HCT116 (cell line): ENCODE measurements around the gene PCDHGA1. TPM values are rescaled to one million over a fixed set of nuclear protein-coding genes. Genes with fewer than 3 reads are reported as not detected.

Source experiments
- ATAC-seq: fragments of 200-7000 bp; cut with Tn5 transposase; 2 replicates; pipeline ENCODE4 v1.9.1; 2020; ENCODE audit warnings: mild to moderate bottlenecking, moderate library complexity
- BruUV-seq: library from RNA; stranded (reverse); fragments of 400-500 nt; replicated peaks from 2 replicates; lab custom pipeline; 2021; lab: Mats Ljungman, UMichigan
- CTCF ChIA-PET: fragments of 300-600 bp; sonication (Branson Sonifier 250); formaldehyde crosslinking; loops from one replicate; lab custom pipeline; 2021; ENCODE audit warnings: antibody characterized with exemption; lab: Charles Lee
- POLR2A ChIA-PET: fragments of 300-600, 350-600 bp; sonication (Branson Sonifier 250); formaldehyde crosslinking; loops from one replicate; lab custom pipeline; 2021; ENCODE audit warnings: antibody characterized with exemption; lab: Charles Lee
- RAD21 ChIA-PET, 2 experiments: fragments of 300-600 bp; sonication (Branson Sonifier 250); formaldehyde crosslinking; loops; one replicate each; lab custom pipeline; 2023; ENCODE audit warnings: low total read pairs in 2 of 2; ENCODE audit not compliant: uncharacterized antibody in 2 of 2, unreplicated experiment in 2 of 2, low non-redundant PET in 1 of 2; lab: Charles Lee
- DNase-seq: peaks from one replicate; pipeline ENCODE4 v3.0.0-alpha.2; 2010; ENCODE audit warnings: low read depth, low spot score
- H2AFZ ChIP-seq: fragments of 200-600 bp; shearing (Covaris generic), sonication (generic); 2 replicates; pipeline ENCODE4 v1.6.1; 2017; ENCODE audit warnings: low read depth, mixed run types, mixed read lengths, antibody characterized with exemption, low read length; ENCODE audit not compliant: poor library complexity, severe bottlenecking
- H3K27ac ChIP-seq: 2 replicates; pipeline ENCODE4 v1.5.1; 2012; ENCODE audit warnings: low read depth, low read length
- H3K27me3 ChIP-seq: fragments of 200-600 bp; sonication (generic); 2 replicates; pipeline ENCODE4 v1.6.1; 2016; ENCODE audit warnings: mixed run types, low read length, mixed read lengths; ENCODE audit not compliant: insufficient read depth
- H3K36me3 ChIP-seq, 2 experiments: fragments of 200-500 bp in 1 of 2; fragments of 200-600 bp in 1 of 2; sonication (Bioruptor generic) in 1 of 2; sonication (generic) in 1 of 2; 2 replicates each; pipeline versions ENCODE4 v1.5.1 to v1.6.1; 2014 to 2016; ENCODE audit warnings: low read length in 2 of 2, inconsistent platforms in 1 of 2, mixed read lengths in 1 of 2, mixed run types in 1 of 2; ENCODE audit not compliant: insufficient read depth in 2 of 2, control insufficient read depth in 1 of 2
- H3K4me1 ChIP-seq, 2 experiments: fragments of 200-600 bp in 1 of 2; sonication (generic) in 1 of 2; 2 replicates each; pipeline versions ENCODE4 v1.5.1 to v1.6.1; 2012 to 2017; ENCODE audit warnings: low read length in 2 of 2, inconsistent platforms in 1 of 2, mild to moderate bottlenecking in 1 of 2, mixed read lengths in 1 of 2, mixed run types in 1 of 2, moderate library complexity in 1 of 2; ENCODE audit not compliant: insufficient read depth in 2 of 2, control insufficient read depth in 1 of 2
- H3K4me2 ChIP-seq: fragments of 200-600 bp; sonication (generic); 2 replicates; pipeline ENCODE4 v1.6.1; 2017; ENCODE audit warnings: mixed run types, low read length, mixed read lengths
- H3K4me3 ChIP-seq, 2 experiments: fragments of 200-600 bp in 1 of 2; sonication (generic) in 1 of 2; replicated peaks in 1 of 2; 2 replicates each; pipeline ENCODE4 v1.5.1; 2011 to 2016; ENCODE audit warnings: low read length in 2 of 2, control low read depth in 1 of 2, low read depth in 1 of 2, mild to moderate bottlenecking in 1 of 2, mixed read lengths in 1 of 2, mixed run types in 1 of 2
- H3K79me2 ChIP-seq: fragments of 200-600 bp; sonication (generic); 2 replicates; pipeline ENCODE4 v1.6.1; 2017; ENCODE audit warnings: mild to moderate bottlenecking, mixed run types, low read length, moderate library complexity, mixed read lengths; ENCODE audit not compliant: insufficient read depth
- H3K9ac ChIP-seq: fragments of 200-600 bp; sonication (generic); 2 replicates; pipeline ENCODE4 v1.6.1; 2016; ENCODE audit warnings: low read length, mixed read lengths
- H3K9me2 ChIP-seq: fragments of 200-600 bp; sonication (generic), shearing (Covaris generic); 2 replicates; pipeline ENCODE4 v1.6.1; 2017; ENCODE audit warnings: mixed run types, mild to moderate bottlenecking, moderate library complexity; ENCODE audit not compliant: insufficient read depth
- H3K9me3 ChIP-seq, 2 experiments: fragments of 200-500 bp in 1 of 2; fragments of 200-600 bp in 1 of 2; sonication (Bioruptor generic) in 1 of 2; sonication (generic) in 1 of 2; 2 replicates each; pipeline ENCODE4 v1.6.1; 2014 to 2017; ENCODE audit warnings: low read length in 2 of 2, mixed read lengths in 2 of 2, inconsistent platforms in 1 of 2, low read depth in 1 of 2, mild to moderate bottlenecking in 1 of 2, mixed run types in 1 of 2, moderate library complexity in 1 of 2; ENCODE audit not compliant: control insufficient read depth in 1 of 2, insufficient read depth in 1 of 2
- H4K20me1 ChIP-seq: fragments of 200-600 bp; sonication (generic), shearing (Covaris generic); 2 replicates; pipeline ENCODE4 v1.6.1; 2017; ENCODE audit warnings: mixed run types, mild to moderate bottlenecking, moderate library complexity; ENCODE audit not compliant: insufficient read depth
- ATF3 ChIP-seq: IDR thresholded peaks from 2 replicates; pipeline ENCODE4 v1.6.1; 2012
- CBX3 ChIP-seq: IDR thresholded peaks from 2 replicates; pipeline ENCODE4 v1.6.1; 2012; ENCODE audit warnings: low read depth
- CEBPB ChIP-seq: IDR thresholded peaks from 2 replicates; pipeline ENCODE4 v1.6.1; 2012; ENCODE audit warnings: low read depth
- CTCF ChIP-seq, 3 experiments: fragments of 200-600 bp in 1 of 3; sonication (generic) in 1 of 3; IDR thresholded peaks in 2 of 3; conservative IDR thresholded peaks in 1 of 3; 2 replicates each; pipeline ENCODE4 v1.5.1; 2012 to 2017; ENCODE audit warnings: low read depth in 2 of 3, low read length in 2 of 3, antibody characterized with exemption in 1 of 3, borderline replicate concordance in 1 of 3, control low read depth in 1 of 3, mild to moderate bottlenecking in 1 of 3, mixed read lengths in 1 of 3, mixed run types in 1 of 3, moderate library complexity in 1 of 3; ENCODE audit not compliant: insufficient read depth in 1 of 3
- EGR1 ChIP-seq: IDR thresholded peaks from 2 replicates; pipeline ENCODE4 v1.6.1; 2012; ENCODE audit warnings: low read depth
- FOSL1 ChIP-seq: IDR thresholded peaks from 2 replicates; pipeline ENCODE4 v1.6.1; 2012; ENCODE audit warnings: low read depth
- JUND ChIP-seq: IDR thresholded peaks from 2 replicates; pipeline ENCODE4 v1.6.1; 2012
- MAX ChIP-seq: IDR thresholded peaks from 2 replicates; pipeline ENCODE4 v1.6.1; 2012
- POLR2A ChIP-seq: IDR thresholded peaks from 2 replicates; pipeline ENCODE4 v1.7.0; 2011; ENCODE audit warnings: borderline replicate concordance; ENCODE audit not compliant: insufficient read depth, insufficient read length; ENCODE audit errors: extremely low read depth
- POLR2AphosphoS5 ChIP-seq: IDR thresholded peaks from 2 replicates; pipeline ENCODE4 v1.6.1; 2011; ENCODE audit warnings: mild to moderate bottlenecking, low read depth, low read length, moderate library complexity
- SIN3A ChIP-seq: IDR thresholded peaks from 2 replicates; pipeline ENCODE4 v1.6.1; 2012; ENCODE audit warnings: low read depth
- SRF ChIP-seq: IDR thresholded peaks from 2 replicates; pipeline ENCODE4 v1.6.1; 2012; ENCODE audit warnings: low read depth
- YY1 ChIP-seq: IDR thresholded peaks from 2 replicates; pipeline ENCODE4 v1.6.1; 2011; ENCODE audit warnings: low read length, low read depth, moderate library complexity, mild to moderate bottlenecking; ENCODE audit not compliant: insufficient replicate concordance; ENCODE audit errors: extremely low read depth
- ZBTB33 ChIP-seq: IDR thresholded peaks from 2 replicates; pipeline ENCODE4 v1.6.1; 2011; ENCODE audit warnings: mild to moderate bottlenecking, low read length, moderate library complexity; ENCODE audit not compliant: insufficient replicate concordance; ENCODE audit errors: extremely low read depth
- ZFX ChIP-seq: fragments of 450-650 bp; IDR thresholded peaks from 2 replicates; pipeline ENCODE4 v1.6.1; 2017
- ZNF274 ChIP-seq: fragments of 200-500 bp; sonication (Bioruptor generic); IDR thresholded peaks from 2 replicates; pipeline ENCODE4 v1.6.1; 2014; ENCODE audit warnings: mild to moderate bottlenecking, low read depth, low read length, inconsistent platforms
- intact Hi-C: fragments of 100-400 bp; cut with micrococcal nuclease; formaldehyde crosslinking; loops from 2 replicates; pipeline ENCODE4 v1.10.0; 2022
- total RNA-seq: library from RNA; stranded (reverse); gene quantifications from one replicate; pipeline ENCODE4 v1.2.1, GENCODE V29; 2021; ENCODE audit not compliant: unreplicated experiment

The PCDHGA1 gene
- total RNA-seq, 1 experiment from 2014 or later = 0.05 TPM

DNA sequence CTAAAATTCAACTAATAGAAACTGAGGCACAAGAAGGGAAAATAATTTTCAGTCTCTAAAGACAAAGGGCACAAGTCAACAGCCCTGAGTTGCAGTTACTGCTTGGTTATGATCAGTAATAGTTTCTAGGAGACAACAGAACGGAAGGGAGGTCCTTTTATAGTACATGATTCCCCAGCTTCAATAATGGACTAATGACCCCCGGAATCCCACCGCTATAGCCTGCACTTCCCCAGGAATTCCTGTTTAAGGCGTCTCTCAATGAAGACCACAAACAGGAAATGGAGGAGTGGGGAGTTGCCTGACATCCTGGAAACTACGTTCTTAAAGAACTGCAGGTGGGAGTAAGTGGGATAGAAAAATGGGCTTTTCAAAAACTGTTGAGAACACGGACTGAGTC lies 227.8 kb downstream of the PCDHGA1 start:
- BruUV-seq = no TSS peak
- DNase-seq (no peak), ATAC-seq (0 out of 2 replicates have a peak, but pooled peaks have one; percentile 3)
- ChIA-PET CTCF (interaction anchor here (0.7 to 4.6 kb wide), 15 partner anchors 9 to 371 kb away, joined by 3 to 69 read pairs (median 5); partner anchors contain the start of genes PCDHB14, PCDHB9, PCDHGA10 and PCDHGA11), POLR2A (interaction anchor here (1.5 to 1.6 kb wide), 2 partner anchors 145 to 238 kb away, joined by 4 to 6 read pairs; partner anchors contain the start of genes PCDHGA10 and TAF7), RAD21 (interaction anchor here (1.2 to 1.4 kb wide), 2 partner anchors 145 kb away, joined by 7 read pairs; partner anchors contain the start of gene PCDHGA10 (in 2 of the 2))
- intact Hi-C loops = loop anchor here (1.0 to 2.0 kb wide), 2 partner anchors 335 to 365 kb away; partner anchors contain the start of genes PCDHB10 and PCDHB14
- Histone ChIP-seq H3K27me3 (no peaks in the 10 kb centered on the region), H3K9ac (no peak overlapping the region), H2AFZ (no peak overlapping the region), H3K9me3 (no peaks in the 10 kb centered on the region), H4K20me1 (no peaks in the 10 kb centered on the region), H3K4me2 (peak overlapping the region; percentile 57), H3K79me2 (peaks cover 32% of the 10 kb centered on the region), H3K4me3 (no peak overlapping the region), H3K4me1 (peaks cover 0 to 21% of the 10 kb centered on the region in 2 experiments; a peak in 2 of 4 replicates), H3K9me2 (no peaks in the 10 kb centered on the region), H3K27ac (peak overlapping the region; percentile 1; the same call in 1 of the 2 replicates), H3K36me3 (peaks cover 6 to 23% of the 10 kb centered on the region in 2 experiments; a peak in 3 of 4 replicates)
- TF ChIP-seq SIN3A (0 out of 2 replicates have a peak, but pooled peaks have one; percentile 39), FOSL1 (no peak)

- ChIA-PET POLR2A (no interaction called here), RAD21 (no interaction called here), CTCF (interaction anchor here (1.0 to 4.6 kb wide), 3 partner anchors 8 to 336 kb away, joined by 3 to 69 read pairs (median 8); partner anchors contain the start of genes PCDHB14 and PCDHGA10)
- no peak for DNase-seq
- BruUV-seq = no TSS peak
- Histone ChIP-seq H3K4me2 (no peak overlapping the region), H3K36me3 (peaks cover 6 to 30% of the 10 kb centered on the region in 2 experiments; a peak in 3 of 4 replicates), H4K20me1 (no peaks in the 10 kb centered on the region), H3K79me2 (peaks cover 36% of the 10 kb centered on the region), H2AFZ (no peak overlapping the region), H3K4me3 (no peak overlapping the region), H3K9me3 (no peaks in the 10 kb centered on the region), H3K9me2 (no peaks in the 10 kb centered on the region), H3K9ac (no peak overlapping the region), H3K27ac (no peak overlapping the region), H3K27me3 (no peaks in the 10 kb centered on the region), H3K4me1 (peaks cover 0 to 23% of the 10 kb centered on the region in 2 experiments; a peak in 2 of 4 replicates)
- intact Hi-C loops = loop anchor here (2.0 kb wide), 1 partner anchor 367 kb away; the partner anchor contains the start of gene PCDHB10
- ATAC-seq = no peak
- TF ChIP-seq POLR2A (no peak), POLR2AphosphoS5 (no peak), EGR1 (no peak), ZNF274 (no peak), ATF3 (no peak), JUND (no peak), FOSL1 (no peak), CTCF (IDR thresholded peaks at IDR 0.05 in 2 of 3, conservative IDR thresholded peaks at IDR 0.05 in 1 of 3; ENCODE audit: borderline replicate concordance in 1 of 3, insufficient read depth in 1 of 3, low read depth in 2 of 3, low read length in 2 of 3) (no peak), CEBPB (no peak), SRF (no peak), ZFX (no peak), YY1 (no peak), ZBTB33 (no peak), CBX3 (no peak), MAX (no peak)
Observed at GRCh38 chr5:141559461-141559860, 229.1 kb downstream of the PCDHGA1 start.
